Measurements from ENCODE around the gene TMPRSS2. TPM values are rescaled to one million over a fixed set of nuclear protein-coding genes. Genes with fewer than 3 reads are reported as not detected.

Gene TMPRSS2
- total RNA-seq, 1 experiment from 2014 or later, result 1.1 TPM

DNA sequence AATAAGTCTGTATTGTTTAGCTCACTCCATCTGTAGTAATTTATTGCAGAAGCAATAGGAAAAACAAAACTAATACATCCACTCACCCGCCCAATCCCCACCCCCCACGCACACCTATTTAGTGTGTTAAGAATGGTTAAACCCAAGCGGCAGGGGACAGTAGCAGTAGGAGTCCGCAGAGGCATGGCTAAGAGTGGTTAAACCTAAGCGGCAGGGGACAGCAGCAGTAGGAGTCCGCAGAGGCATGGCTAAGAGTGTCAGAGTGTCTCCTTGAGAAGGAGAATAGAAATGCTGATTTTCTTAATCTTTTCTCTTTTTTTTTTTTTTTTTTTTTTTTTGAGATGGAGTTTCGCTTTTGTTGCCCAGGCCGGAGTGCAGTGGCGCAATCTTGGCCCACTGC, 34.8 kb upstream of the TMPRSS2 start:
- RAD21 ChIA-PET (ENCODE audit: low non-redundant PET in 1 of 2, low total read pairs in 2 of 2, uncharacterized antibody in 2 of 2, unreplicated experiment in 2 of 2), result no interaction called here
- no peaks in the 10 kb centered on the region for H3K9me3 ChIP-seq (ENCODE audit: control insufficient read depth in 1 of 2, insufficient read depth in 1 of 2, low read depth in 1 of 2, low read length in 2 of 2)
- POLR2A ChIA-PET, result no interaction called here

DNA sequence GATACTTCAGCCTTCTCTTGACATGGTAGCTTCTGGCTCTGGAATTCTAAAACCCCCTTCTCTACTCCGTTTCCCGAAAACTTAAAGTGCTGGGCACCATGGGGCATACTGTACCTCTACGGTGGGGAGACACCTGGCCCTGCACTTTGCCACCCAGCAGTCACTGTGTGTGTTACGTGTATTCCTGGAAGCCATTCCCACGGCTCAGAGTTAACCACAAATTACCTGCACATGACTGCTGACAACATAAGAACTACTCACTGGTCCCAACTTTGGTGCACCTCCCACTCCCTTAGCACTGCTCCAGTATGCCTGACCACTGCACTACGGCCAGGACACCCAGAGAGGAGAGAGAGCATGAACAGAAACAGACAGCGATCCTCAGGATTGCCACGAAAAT, 29.4 kb upstream of the TMPRSS2 start:
- intact Hi-C loops (cut with micrococcal nuclease), result no loop called here
- CTCF ChIA-PET, result no interaction called here
- no TSS peak for BruUV-seq (replicated peaks)

More for the DNA sequence above, 34.8 kb upstream of the TMPRSS2 start:
- Histone ChIP-seq H3K9me2 (ENCODE audit: insufficient read depth) (no peaks in the 10 kb centered on the region), H4K20me1 (ENCODE audit: insufficient read depth) (no peaks in the 10 kb centered on the region; the same call in 1 of the 2 replicates), H3K4me3 (replicated peaks in 1 of 2; ENCODE audit: low read depth in 1 of 2, low read length in 2 of 2) (no peak overlapping the region), H2AFZ (ENCODE audit: low read depth, low read length, poor library complexity, severe bottlenecking) (no peak overlapping the region), H3K36me3 (ENCODE audit: control insufficient read depth in 1 of 2, insufficient read depth in 2 of 2, low read length in 2 of 2) (no peaks in the 10 kb centered on the region), H3K27ac (ENCODE audit: low read depth, low read length) (no peak overlapping the region), H3K27me3 (ENCODE audit: insufficient read depth, low read length) (peaks cover 37% of the 10 kb centered on the region), H3K79me2 (ENCODE audit: insufficient read depth, low read length) (no peaks in the 10 kb centered on the region), H3K4me2 (ENCODE audit: low read length) (no peak overlapping the region), H3K4me1 (ENCODE audit: control insufficient read depth in 1 of 2, insufficient read depth in 2 of 2, low read length in 2 of 2) (no peaks in the 10 kb centered on the region), H3K9ac (ENCODE audit: low read length) (no peak overlapping the region)
- TF ChIP-seq, protein P1, sequence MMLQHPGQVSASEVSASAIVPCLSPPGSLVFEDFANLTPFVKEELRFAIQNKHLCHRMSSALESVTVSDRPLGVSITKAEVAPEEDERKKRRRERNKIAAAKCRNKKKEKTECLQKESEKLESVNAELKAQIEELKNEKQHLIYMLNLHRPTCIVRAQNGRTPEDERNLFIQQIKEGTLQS (IDR thresholded peaks at IDR 0.05), result no peak
- no peak for TF ChIP-seq FOSL1 (IDR thresholded peaks at IDR 0.05; ENCODE audit: low read depth)
- BruUV-seq (replicated peaks), result no TSS peak
- DNase-seq (ENCODE audit: low read depth, low spot score) (no peak), ATAC-seq (no peak)
- intact Hi-C loops (cut with micrococcal nuclease), result no loop called here
- CTCF ChIA-PET, result no interaction called here

More for the DNA sequence above, 29.4 kb upstream of the TMPRSS2 start:
- TF ChIP-seq EZH2 (IDR thresholded peaks at IDR 0.05) (no peak), FOSL1 (IDR thresholded peaks at IDR 0.05; ENCODE audit: low read depth) (no peak), SRF (IDR thresholded peaks at IDR 0.05; ENCODE audit: low read depth) (no peak), ZBTB33 (IDR thresholded peaks at IDR 0.05; ENCODE audit: extremely low read depth, insufficient replicate concordance, low read length) (no peak), MAX (IDR thresholded peaks at IDR 0.05) (no peak), RAD21 (IDR thresholded peaks at IDR 0.05; ENCODE audit: low read depth) (no peak), REST (IDR thresholded peaks at IDR 0.05; ENCODE audit: low read depth) (no peak), YY1 (IDR thresholded peaks at IDR 0.05; ENCODE audit: extremely low read depth, insufficient replicate concordance, low read depth, low read length) (no peak), ZNF274 (IDR thresholded peaks at IDR 0.05; ENCODE audit: low read depth, low read length) (no peak)
- TF ChIP-seq, protein P1 (IDR thresholded peaks at IDR 0.05), result no peak
- Histone ChIP-seq H3K27me3 (ENCODE audit: insufficient read depth, low read length) (peaks cover 11% of the 10 kb centered on the region), H3K4me3 (replicated peaks in 1 of 2; ENCODE audit: low read depth in 1 of 2, low read length in 2 of 2) (no peak overlapping the region), H3K79me2 (ENCODE audit: insufficient read depth, low read length) (no peaks in the 10 kb centered on the region), H3K27ac (ENCODE audit: low read depth, low read length) (no peak overlapping the region), H3K4me2 (ENCODE audit: low read length) (no peak overlapping the region), H3K9me3 (ENCODE audit: control insufficient read depth in 1 of 2, insufficient read depth in 1 of 2, low read depth in 1 of 2, low read length in 2 of 2) (no peaks in the 10 kb centered on the region), H4K20me1 (ENCODE audit: insufficient read depth) (no peaks in the 10 kb centered on the region), H3K4me1 (ENCODE audit: control insufficient read depth in 1 of 2, insufficient read depth in 2 of 2, low read length in 2 of 2) (peaks cover 4 to 8% of the 10 kb centered on the region in 2 experiments; a peak in 2 of 4 replicates), H3K36me3 (ENCODE audit: control insufficient read depth in 1 of 2, insufficient read depth in 2 of 2, low read length in 2 of 2) (no peaks in the 10 kb centered on the region), H3K9ac (ENCODE audit: low read length) (no peak overlapping the region), H3K9me2 (ENCODE audit: insufficient read depth) (no peaks in the 10 kb centered on the region), H2AFZ (ENCODE audit: low read depth, low read length, poor library complexity, severe bottlenecking) (no peak overlapping the region)
- ATAC-seq (no peak), DNase-seq (ENCODE audit: low read depth, low spot score) (no peak)
- ChIA-PET POLR2A (interaction anchor here (1.3 kb wide), 1 partner anchor 18 kb away, joined by 3 read pairs; no protein-coding TSS in a partner anchor), RAD21 (ENCODE audit: low non-redundant PET in 1 of 2, low total read pairs in 2 of 2, uncharacterized antibody in 2 of 2, unreplicated experiment in 2 of 2) (no interaction called here)

All from HCT116 (cell line).